Fibroblast of lung (primary cell): Measurements from ENCODE around the gene NPM3.

ENCODE experiments used
- CTCF ChIP-seq, 2 donors: IDR thresholded peaks in 1 of 2; conservative IDR thresholded peaks in 1 of 2; 1 replicate in 1 of 2; 2 replicates in 1 of 2; pipeline ENCODE4 v1.5.1; 2011 to 2012; ENCODE audit warnings: low read length in 2 of 2, control low read depth in 1 of 2, inconsistent platforms in 1 of 2, low read depth in 1 of 2, mild to moderate bottlenecking in 1 of 2
- EZH2 ChIP-seq: IDR thresholded peaks from 2 replicates; pipeline ENCODE4 v1.5.1; 2012; ENCODE audit warnings: low read length, control low read depth, mild to moderate bottlenecking; ENCODE audit errors: missing control alignments

DNA sequence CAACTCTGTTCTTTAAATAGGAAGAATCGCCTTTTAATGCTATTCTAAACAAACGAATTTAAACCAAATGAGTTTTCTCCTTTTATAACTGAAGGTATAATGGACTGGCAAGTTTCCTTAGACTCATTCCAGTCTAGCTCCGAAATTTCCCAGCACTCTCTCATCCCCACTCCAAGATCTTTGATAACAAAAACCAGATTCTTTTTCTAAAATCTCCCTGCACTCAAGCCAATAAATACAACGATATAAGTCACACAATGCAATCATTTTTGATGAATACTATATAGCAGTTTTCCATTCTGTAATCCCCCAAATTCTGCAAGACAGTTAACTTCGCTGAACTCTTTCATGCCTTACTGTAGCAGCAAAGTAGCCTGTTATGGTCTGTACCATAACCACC is 33.1 kb upstream of the NPM3 start:
- TF ChIP-seq EZH2 (no peak), CTCF (conservative IDR thresholded peaks at IDR 0.05 in 1 of 2, IDR thresholded peaks at IDR 0.05 in 1 of 2; ENCODE audit: low read depth in 1 of 2, low read length in 2 of 2) (no peak)
